CD4-positive, alpha-beta T cell treated with Interleukin-10 for 1 hour (primary cell): ENCODE results near the gene IPPK.

ENCODE experiments used
- DNase-seq: peaks from one replicate; pipeline ENCODE4 v3.0.0-alpha.2; 2020

IPPK gene, protein sequence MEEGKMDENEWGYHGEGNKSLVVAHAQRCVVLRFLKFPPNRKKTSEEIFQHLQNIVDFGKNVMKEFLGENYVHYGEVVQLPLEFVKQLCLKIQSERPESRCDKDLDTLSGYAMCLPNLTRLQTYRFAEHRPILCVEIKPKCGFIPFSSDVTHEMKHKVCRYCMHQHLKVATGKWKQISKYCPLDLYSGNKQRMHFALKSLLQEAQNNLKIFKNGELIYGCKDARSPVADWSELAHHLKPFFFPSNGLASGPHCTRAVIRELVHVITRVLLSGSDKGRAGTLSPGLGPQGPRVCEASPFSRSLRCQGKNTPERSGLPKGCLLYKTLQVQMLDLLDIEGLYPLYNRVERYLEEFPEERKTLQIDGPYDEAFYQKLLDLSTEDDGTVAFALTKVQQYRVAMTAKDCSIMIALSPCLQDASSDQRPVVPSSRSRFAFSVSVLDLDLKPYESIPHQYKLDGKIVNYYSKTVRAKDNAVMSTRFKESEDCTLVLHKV

DNA sequence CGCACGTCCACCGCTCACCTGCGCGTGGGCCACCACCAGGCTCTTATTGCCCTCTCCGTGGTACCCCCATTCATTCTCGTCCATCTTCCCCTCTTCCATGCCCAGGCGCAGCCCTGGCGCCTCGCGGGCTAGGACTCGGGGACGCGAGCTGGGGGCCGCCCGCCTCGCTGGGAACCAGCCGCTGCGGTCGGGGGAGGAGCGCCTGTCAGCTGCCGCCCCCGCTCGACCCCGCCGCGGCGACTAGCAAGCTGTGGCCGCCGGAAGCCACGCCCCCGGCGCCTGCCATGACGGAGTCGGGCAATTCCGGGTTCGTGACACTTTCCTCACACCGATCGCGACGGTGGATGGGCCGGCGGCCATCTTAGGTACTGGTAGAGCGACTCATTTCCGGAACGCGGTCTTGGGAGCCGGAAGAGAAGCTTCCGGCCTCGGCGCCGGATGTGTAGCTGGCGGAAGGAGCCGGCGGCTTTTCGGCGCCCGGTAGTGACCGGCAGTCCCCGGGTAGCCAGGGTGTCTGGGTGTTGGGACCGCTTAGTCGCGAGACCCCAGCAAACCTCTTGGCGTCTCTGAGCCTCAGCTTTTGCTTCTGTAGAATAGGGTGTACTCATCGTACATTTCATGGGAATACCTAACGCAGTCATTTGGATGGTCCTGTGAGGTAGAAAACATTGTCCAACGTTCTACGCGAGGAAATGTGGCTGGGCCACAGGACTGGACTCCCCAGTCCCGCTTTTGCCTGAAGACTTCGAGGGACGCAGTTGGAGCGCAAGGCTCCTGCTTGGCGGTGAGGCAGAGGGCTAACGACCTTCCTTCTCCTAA, at the start of gene IPPK:
IPPK (minus strand) TSS at position 242 of the 819 bp plus-strand sequence; CDS start at position 99, 143 bp downstream.
- peak; percentile 98 for DNase-seq

DNA sequence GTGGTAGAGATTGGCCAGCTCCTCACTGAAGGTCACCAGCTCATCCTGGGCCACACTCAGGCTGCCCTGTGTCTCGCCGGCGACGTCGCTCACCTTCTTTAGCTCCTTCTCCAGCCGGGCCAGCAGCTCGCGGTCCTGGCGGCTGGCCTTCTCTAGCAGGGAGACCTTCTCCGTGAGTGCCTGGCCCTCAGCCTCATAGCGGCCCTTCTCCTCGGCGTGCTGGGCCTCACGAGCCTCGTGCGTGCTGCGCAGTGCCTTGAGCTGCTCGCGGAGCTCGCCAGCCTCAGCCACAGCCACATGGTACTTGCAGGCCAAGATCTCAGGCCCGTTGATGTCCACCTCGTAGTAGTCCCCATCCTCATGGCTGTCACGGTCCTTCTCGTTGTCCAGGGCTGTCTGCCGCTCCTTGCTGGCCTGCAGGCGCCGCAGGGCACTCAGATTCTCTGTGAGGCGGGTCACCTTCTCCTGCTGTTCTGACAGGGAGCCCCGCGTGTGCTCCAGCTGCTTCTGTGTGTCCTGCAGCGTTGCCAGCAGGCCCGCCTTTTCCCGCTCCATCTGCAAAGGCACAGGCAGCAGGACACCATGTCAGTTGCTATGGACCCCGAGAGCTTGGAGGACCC, 49.2 kb upstream of the IPPK start:
- no peak for DNase-seq

DNA sequence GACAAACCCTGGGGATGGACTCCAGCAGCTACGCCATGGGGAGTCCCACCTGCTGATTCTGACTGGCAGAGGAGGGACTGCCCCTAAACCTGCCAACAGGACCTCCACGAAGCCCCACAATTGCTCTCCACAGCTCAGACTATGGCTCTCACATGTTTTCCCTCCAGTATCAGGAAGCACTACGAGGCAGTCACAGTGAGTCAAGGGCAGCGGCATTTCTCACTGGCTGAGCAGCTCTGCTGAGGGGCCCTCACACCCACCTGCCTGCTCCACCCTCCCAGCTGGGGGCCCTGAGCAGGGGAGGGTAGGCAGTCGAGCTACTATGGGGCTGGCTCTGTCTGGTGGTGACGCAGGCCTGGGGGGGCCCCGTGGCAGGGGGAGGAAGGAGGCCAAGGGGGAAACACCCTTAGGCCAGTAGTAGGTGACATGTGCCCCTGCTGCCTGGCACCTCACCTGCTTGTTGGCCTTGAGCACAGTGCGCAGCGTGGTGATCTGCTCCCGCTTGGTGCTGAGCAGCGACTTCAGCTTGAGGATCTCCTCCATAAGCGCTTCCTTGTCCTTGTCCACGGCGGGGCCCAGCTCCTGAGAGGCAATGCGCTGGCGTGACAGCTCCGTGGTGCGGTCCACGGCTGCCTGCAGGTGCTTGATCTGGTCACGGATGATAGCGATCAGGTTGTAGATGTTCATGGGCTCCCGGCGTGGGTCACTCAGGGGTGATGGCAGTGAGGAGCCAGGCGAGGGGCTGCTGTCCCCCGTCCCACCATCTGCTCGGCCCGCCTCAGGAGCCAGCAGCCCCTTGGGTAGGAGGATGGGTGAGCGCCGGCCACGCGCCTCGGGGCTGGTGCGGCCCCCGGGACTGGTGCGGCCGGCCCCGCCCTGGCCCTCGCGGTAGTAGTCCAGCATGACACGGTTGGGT, 48.4 kb upstream of the IPPK start:
- no peak for DNase-seq

DNA sequence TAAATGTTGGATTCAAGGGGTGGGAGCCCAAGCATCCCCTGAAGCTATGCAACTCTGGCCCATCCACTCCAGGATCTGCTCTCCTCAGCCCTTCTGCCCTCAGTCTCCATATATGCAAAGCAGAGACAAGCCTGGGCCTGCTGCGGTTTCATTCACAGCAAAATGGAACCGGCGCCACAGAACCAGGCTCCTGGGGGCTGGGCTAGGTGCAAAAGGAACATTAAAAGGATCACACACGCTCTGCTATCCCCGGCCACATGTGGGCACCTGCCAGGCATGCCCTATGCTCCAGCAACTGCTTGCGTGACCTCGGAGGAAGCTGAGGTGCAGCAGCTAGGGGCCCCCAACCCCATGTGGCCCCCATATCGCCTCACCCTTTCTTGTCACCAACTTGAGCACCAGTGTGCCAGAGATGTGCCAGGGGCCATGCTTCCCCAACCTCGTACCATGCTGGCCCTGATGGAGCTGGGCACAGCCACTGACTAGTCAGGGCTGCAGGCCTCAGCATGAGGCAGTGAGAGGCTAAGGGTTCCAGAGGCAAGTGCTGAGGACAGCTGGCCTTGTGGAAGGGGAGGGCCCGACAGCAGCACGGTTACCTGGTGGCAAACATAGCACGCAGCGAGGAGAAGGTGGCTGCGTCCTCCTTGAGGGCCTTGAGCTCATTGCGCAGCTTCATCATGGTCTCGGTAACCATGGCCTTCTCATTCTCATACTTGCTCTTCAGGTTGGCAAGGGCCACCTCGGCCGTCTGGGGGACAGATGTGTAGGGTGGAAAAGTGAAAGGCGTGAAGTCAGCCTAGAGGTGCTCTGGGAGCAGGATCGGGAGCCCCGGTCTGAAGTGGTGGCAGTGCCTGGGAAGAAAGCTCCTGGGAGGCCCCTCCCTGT, 47.5 kb upstream of the IPPK start:
- DNase-seq: no peak

DNA sequence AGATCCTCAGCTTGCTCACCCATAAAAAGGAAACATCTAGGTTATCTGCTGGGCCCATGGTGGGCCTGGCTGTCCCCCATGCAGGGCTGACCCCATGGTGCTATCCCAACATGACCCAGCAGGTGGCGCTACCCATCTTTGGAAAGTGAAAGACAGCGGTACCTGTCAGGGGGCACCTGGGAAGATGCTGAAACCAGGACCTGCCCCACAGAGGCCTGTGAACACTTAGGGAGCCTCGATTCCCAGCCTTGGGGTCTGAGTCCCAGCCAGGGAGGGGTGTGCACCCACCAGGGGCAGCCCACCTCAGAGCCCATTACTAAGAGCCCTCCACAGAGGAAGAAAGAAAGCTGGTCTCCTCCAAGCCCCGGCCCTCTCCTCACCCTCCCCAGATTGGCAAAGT, 46.6 kb upstream of the IPPK start:
- peak; percentile 82 for DNase-seq

DNA sequence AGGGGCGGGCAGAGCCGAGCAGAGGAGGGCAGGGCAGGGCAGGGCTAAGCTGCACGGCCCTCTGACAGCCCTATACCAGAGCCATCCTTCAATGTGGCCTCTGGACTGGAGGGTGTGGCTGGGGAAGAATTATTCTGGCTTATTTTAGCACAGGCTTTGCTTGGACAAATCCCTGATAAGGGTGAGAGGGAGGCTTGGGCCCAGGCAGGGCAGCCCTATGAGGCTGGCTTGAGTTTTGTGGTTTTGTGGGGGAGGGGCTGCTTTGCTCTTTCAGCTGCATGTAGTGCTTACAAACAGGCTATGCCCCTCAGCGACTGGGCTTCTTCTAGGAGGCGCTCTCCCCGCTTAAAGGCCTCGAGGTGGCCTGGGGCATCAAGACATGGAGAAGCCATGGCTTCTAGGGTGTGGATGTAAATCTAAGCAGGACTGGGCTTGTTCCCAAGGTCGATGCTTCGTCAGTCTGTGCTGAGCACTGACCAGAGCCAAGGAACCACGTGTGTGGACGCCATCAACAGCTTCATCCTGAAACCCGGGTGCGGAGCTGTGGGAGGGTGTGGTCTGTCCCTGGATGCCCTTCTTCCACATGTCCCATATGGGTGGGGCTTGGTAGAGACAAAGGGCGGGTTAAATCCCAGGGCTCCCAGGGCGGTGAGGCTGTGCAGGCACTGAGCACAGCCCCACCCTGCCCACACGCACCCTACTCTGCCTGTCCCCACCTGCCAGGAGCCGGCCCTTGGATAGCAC, 45.7 kb upstream of the IPPK start:
- no peak for DNase-seq

DNA sequence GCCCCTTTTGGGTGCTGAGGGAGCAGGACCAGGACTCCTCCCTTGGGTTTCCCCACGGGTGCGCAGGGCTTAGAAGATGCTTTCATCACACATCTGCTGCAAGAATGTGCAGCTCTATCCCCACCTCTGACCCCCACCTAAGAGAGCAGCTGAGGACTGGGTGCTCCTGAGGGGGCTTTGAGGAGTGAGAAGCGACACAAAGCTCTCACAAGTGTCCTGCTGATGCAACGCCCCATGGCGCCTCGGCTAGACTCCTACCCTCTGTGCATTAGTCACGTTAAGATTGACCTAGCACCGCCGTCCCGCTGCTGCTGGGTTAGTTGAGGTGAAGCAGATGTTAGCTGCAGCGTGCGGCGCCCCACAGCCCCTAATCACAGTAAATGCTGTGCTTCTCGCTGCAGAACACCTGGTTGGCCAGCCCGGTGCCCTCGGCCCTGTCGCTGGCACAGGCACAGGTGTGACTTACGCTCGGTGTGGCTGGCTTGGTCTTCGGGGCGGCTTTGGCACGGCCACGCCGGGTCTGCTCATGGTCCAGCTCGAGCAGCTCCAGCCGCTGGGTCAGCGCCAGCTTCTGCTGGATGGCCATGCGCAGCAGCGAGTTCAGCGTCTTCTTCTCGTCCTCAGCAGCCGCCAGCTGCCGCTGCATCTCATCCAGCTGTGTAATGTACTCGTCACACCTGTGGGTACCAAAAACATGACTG, 45.0 kb upstream of the IPPK start:
- no peak for DNase-seq

DNA sequence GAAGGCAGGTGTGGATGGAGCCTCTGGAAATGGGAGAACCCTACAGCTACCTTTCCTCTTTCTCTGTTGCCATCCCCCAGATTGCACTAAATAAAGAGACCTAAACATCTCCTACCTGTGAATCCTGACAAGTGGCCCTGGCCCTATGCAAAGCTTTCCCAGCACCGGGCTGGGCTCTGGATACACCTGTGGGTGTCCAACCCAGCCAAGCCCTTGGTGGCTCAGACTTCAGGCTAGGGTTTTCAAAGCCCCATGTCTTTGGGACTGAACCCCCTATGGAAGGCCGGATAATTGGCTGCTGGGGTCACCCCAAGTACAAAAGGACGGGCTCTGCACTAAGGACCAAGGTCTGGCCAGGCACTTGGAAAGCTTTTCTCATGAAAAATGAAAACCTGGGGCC, 44.1 kb upstream of the IPPK start:
- no peak for DNase-seq

DNA sequence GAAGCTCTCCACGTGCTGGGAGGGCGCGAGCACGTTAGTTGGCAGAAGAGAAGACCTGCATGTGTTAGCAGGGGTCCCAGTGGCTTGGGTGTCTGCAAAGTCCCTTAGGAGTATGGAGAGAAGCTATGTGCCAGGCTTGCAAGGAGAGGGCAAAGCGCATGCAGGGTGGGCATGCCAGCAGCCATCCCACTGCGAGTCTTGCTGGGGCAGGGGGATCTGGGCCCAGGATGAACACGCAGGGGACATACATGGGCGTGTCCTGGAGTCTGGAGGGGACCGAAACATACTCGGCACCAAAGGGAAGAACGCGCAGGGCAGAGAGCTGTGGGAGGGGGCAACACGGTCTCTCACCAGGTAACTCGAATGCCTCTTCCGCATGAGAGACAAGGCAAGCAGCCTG, 43.6 kb upstream of the IPPK start:
- no peak for DNase-seq

DNA sequence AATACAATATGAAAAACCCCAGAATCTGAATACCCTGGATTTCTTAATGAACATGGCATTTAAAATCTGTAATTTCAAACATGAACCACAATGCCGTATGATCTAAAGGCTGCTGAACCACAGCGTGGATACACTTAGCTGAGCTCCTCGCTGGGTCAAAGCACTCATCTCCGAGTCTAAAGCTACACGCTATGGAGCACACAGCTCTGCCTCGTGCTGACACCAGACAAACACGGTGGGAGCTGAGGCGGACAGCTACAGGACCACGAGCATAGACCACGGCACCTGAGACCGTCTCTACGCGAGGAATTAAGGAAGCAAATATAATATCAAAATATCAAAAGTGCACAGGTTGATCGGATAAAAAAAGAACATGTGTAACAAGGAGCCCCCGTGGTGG, 42.8 kb upstream of the IPPK start:
- no peak for DNase-seq

DNA sequence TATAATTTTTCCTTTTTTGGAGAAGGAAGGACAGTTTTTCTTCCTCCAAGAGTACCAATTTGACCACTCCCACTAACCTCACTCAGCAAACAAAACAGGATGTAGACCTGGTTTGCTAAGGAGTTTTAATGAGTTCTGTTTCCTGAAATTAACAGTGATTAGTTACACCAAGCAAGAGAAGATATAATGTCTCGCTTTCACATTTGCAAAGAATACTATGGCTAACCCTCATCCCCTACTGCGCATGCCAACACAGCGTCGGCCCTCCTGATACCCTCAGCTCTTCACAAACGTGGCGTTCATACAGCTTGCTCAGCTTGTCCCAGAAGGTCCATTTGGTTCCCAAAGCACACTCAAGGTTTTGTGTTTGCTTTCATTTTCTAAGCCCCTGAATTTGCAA, 41.9 kb upstream of the IPPK start:
- DNase-seq: peak; percentile 36

DNA sequence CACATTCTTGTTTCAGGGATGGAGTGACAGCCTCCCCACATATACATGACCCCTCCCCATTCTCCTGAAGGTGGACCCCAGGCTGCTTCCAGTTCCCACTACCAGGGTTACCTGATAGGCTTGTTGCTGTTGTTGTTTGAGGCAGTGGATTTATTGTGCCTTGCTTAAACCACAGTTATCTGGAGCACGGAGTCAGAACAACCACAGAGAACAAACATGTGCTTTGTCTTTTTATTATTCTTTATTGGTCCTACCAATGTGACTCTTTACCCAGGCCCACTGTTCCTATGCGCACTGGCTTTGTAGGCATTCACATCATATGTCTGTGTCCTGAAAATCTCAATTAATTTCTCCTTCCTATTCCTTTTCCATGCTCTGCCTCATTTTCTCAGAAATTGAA, 41.2 kb upstream of the IPPK start:
- no peak for DNase-seq

DNA sequence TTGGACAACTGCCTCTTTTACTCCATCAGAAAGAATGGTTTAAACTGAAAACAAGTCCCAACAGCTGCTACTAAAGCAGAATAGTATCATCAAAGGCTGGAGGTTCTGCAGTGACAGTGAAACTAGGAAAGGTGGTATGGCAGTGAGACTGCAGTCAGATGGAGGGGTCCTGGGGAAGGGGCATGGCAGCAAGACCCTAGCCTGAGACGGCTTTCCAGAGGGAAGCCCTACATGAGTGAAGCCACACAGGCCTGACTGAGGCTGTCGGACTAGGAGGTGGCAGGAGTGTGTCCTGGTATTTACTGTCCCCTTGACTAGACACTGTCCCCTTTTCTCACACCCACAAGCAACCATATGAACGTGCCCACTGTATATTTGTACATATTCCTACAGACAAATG, 40.4 kb upstream of the IPPK start:
- DNase-seq: no peak

DNA sequence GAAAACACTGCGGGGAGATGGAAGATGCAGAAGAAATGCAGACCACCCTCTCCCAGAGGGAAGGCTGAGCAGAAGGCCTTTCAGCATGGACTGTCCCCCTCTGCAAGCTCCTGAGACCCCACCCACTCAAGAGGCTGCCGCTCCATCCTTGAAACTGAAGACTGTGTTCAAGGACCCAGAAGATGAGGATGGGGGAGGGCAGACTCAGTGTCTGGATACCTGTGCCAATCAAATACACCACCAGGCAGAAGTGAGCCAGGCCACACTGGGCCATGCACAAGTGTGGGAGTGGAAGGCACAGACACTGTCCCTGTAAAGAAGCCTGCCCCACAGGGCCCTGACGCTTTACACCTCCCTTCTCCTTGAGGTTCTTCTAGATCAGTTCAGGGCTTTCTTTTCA, 40.0 kb upstream of the IPPK start:
- no peak for DNase-seq

DNA sequence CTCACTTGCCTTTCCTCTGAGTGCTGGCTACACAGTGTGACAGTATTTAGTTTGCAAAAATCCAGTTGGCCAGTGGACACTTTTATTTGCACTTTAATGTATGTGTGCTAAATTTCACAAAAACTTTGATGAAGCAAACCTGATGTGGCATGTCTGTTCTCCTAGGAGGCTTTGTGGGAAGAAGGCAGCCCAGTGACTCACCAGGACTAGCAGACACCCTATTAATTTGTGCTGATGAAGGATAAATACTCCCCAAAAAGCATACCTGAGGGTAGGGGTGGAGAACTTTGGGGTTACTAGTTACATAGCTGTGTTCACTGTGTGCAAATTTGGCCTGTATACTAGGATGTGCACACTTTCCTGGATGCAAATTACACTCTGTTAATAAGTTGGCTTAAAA, 39.3 kb upstream of the IPPK start:
- no peak for DNase-seq

DNA sequence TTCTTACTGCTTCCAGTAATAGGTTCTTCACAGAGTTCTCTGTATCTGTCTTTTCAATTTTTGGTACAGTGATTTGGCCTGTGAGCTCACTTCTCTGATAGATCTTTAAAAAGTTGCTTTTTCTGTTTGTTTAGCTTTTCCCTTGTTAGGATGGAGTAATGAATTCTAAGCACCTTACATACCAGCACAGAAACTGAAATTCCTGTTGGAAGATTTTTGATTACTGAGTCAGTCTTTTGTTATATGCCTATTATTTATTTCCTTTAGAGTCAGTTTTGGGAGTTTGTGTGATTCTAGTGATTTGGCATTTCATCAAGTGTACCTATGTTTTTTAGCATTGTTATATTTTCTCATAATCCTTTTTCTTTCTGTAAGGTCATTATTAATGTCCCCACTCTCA, 37.6 kb upstream of the IPPK start:
- no peak for DNase-seq

DNA sequence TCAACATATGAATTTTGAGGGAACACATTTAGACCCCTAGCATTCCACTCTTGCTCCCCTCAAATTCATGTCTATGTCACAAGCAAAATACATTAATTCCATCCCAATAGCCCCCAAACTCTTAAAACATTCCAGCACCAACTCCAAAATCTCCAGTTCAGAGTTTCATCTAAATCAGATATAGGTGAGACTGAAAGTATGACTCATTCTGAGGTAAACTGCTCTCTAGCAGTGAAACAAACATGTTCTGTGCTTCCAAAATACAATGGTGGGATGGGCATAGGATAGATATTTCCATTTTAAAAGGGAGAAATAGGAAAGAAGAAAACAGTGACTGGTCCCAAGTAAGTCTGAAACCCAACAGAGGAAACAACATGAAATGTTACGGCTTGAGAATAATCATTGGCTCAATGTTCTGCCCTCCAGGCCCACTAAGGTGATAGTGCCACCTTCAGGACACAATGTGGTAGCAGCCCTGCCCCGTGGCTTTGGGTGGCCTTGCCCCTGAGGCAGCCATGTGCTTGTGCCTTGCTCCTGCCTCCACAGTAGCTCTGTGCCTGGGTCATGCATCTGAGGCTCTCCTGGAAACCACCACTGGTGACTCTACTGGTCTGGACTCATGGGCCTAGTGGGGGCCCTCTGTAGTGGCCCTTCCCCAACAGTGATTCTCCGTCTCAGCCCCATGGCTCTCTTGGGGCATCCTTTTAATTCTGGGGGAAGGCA, 36.4 kb upstream of the IPPK start:
- peak; percentile 50 for DNase-seq

DNA sequence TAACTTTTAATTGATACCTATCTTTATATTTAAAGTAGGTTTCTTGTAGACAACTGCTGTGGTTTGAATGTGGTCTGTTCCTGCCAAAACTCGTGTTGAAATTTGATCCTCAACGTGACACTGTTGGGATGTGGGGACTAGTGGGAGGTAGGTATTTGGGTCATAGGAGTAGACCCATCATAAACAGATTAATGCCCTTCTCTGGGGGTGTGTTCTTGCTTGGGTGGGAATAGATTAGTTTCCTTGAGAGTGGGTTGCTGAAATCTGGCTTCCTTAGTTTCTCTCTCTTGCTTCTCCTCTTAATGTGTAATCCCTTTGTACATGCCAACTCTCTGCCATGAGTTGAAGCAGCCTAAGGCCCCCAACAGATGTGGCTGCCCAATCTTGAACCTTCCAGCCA, 34.6 kb upstream of the IPPK start:
- no peak for DNase-seq

DNA sequence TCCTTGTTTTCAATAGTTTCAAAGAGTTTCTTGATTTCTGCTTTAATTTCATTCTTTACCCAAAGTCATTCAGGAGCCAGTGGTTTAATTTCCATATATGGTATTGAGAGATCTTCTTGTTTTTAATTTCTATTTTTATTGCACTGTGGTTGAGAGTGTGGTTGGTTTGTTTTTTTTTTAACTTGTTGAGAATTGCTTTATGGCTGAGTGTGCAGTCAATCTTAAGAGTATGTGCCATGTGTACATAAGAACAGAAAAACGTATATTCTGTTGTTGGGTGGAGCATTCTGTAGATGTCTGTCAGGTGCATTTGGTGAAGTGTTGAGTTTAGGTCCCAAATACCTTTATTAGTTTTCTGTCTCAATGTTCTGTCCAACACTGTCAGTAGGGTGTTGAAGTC, 26.7 kb upstream of the IPPK start:
- DNase-seq: no peak
